Panc1 (cell line): ENCODE measurements around the gene KAZN.

Experiments
- SIN3A ChIP-seq: IDR thresholded peaks from 2 replicates; pipeline ENCODE4 v1.6.1; 2012; ENCODE audit warnings: low read depth, mild to moderate bottlenecking, low read length, moderate library complexity, borderline replicate concordance; ENCODE audit not compliant: insufficient read depth
- TF ChIP-seq, protein P1 (sequence below): fragments of 450-650 bp; IDR thresholded peaks from 2 replicates; pipeline ENCODE4 v1.5.1; 2017; ENCODE audit warnings: mild to moderate bottlenecking

DNA sequence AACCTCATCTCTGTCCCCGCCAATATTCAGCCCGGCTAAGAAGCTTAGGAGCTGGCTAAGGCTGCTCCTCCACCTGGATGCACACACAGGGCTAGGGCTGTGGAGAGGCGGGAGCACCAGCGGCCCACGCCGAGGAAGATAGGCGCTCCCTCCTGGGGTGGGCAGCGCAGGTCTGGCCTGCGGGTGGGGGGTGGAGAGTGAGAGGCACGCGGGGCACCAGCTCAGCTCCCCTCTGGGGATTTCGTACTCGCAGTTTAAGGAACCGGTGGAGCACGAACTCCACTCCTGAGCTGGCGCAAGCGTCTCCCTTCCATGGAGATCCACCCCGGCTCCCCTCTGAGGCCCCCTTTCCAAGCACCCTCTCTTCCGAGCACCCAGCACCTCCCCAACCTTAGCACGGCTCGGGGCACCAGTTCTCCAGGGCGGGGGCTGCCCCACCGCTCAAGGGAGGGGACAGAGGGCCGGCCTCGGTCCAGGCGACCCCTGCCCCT is 433 bp upstream of the KAZN start:
- no peak for TF ChIP-seq SIN3A
- TF ChIP-seq, protein P1, sequence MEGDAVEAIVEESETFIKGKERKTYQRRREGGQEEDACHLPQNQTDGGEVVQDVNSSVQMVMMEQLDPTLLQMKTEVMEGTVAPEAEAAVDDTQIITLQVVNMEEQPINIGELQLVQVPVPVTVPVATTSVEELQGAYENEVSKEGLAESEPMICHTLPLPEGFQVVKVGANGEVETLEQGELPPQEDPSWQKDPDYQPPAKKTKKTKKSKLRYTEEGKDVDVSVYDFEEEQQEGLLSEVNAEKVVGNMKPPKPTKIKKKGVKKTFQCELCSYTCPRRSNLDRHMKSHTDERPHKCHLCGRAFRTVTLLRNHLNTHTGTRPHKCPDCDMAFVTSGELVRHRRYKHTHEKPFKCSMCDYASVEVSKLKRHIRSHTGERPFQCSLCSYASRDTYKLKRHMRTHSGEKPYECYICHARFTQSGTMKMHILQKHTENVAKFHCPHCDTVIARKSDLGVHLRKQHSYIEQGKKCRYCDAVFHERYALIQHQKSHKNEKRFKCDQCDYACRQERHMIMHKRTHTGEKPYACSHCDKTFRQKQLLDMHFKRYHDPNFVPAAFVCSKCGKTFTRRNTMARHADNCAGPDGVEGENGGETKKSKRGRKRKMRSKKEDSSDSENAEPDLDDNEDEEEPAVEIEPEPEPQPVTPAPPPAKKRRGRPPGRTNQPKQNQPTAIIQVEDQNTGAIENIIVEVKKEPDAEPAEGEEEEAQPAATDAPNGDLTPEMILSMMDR, result no peak
